ENCODE measurements around the gene FIBCD1. TPM values are rescaled to one million over a fixed set of nuclear protein-coding genes. Genes with fewer than 3 reads are reported as not detected.

FIBCD1 gene
- total and polyA plus RNA-seq, 9 of the 15 experiments (the other 6 are each of a cell fraction or from before 2014, with no cell fraction given), result 0.53 to 1.2 (median 0.95) TPM; not detected in 4

DNA sequence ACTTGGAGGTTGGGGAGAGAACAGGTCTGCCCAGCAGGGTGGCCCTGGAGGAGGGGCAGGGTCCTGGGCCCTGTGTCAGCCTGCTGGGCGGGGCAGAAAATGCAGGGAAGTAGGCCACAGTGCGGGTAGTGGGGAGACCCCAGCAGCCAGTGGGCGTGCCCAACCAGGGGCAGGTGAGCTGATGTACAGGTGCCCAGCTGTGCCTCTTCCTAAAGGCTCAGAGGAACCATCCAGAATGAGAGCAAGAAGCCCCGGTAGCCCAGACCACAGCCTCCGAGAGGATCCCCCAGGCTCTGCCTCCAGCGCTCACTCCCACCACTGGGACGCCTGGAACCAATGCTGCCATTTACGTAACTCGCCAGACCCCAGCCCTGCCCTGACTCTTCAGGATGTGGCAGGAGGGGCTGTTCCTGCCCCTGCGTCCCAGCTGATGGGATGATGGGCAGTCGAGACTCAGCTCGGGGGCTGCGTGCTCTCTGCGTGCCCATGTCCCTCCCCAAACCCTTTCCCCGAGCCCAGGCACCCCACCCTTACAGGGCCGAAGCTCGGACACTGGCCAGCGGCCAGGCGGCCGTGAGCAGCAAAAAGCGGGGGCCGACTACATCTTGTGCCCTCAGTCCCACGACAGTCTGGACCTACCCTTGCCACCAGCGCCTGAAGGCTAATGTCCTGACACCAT, 24.5 kb downstream of the FIBCD1 start (continued):
- TF ChIP-seq CHD7 (IDR thresholded peaks at IDR 0.05; ENCODE audit: low read depth, low read length), result no peak
- no peak for TF ChIP-seq SMAD4 (CRISPR knock-in tag; conservative IDR thresholded peaks at IDR 0.05)
- TF ChIP-seq NCOR1 (IDR thresholded peaks at IDR 0.05), result no peak
- no peak for TF ChIP-seq CSDE1 (IDR thresholded peaks at IDR 0.05)
- no peak for TF ChIP-seq ZBTB17 (CRISPR knock-in tag; IDR thresholded peaks at IDR 0.05)
- TF ChIP-seq ZZZ3 (IDR thresholded peaks at IDR 0.05), result no peak
- TF ChIP-seq SAFB (IDR thresholded peaks at IDR 0.05; ENCODE audit: borderline replicate concordance, low read depth, low read length), result no peak

Data from K562 (cell line).